HepG2 (cell line): ENCODE results near the gene SH3BP5. TPM values are rescaled to one million over a fixed set of nuclear protein-coding genes. Genes with fewer than 3 reads are reported as not detected.

Experiments
- JUND ChIP-seq: sonication (generic); formaldehyde crosslinking; IDR thresholded peaks from 2 replicates; pipeline ENCODE4 v1.8.0; 2022; ENCODE audit warnings: mild to moderate bottlenecking, missing genetic modification reagents
- KAT2B ChIP-seq: fragments of 150-350 bp; IDR thresholded peaks from 2 replicates; pipeline ENCODE4 v1.6.1; 2014; ENCODE audit warnings: low read depth, low read length, borderline replicate concordance
- SRSF9 ChIP-seq: fragments of 200-400 bp; formaldehyde crosslinking; IDR thresholded peaks from 2 replicates; pipeline ENCODE4 v1.6.1; 2018; ENCODE audit warnings: borderline replicate concordance, mild to moderate bottlenecking, low read depth, low read length; ENCODE audit not compliant: insufficient read depth, poor library complexity, severe bottlenecking
- TFE3 ChIP-seq: IDR thresholded peaks from 2 replicates; pipeline ENCODE4 v1.6.1; 2016
- ZEB1 ChIP-seq: IDR thresholded peaks from 2 replicates; pipeline ENCODE4 v1.6.1; 2012; ENCODE audit warnings: mild to moderate bottlenecking, low read depth, inconsistent platforms; ENCODE audit not compliant: insufficient replicate concordance
- ZNF142 ChIP-seq: sonication (generic); formaldehyde crosslinking; IDR thresholded peaks from 2 replicates; pipeline ENCODE4 v1.4.0; 2020; ENCODE audit warnings: missing genetic modification reagents
- polyA plus RNA-seq, 8 experiments: library from polyadenylated mRNA; depleted of rRNA in 3 of 8; stranded (reverse) in 7 of 8; unstranded in 1 of 8; fragments of >200 nt; fragmentation: Illumina TruSeq in 4 of 8; extraction: Trizol in 4 of 8; gene quantifications; 2 replicates each; pipeline versions ENCODE4 v1.2.1 to v1.2.3, GENCODE V29; 2011 to 2016; ENCODE audit warnings: low read depth in 4 of 8, missing spikeins in 1 of 8, mixed read lengths in 1 of 8; ENCODE audit not compliant: insufficient read depth in 1 of 8
- total RNA-seq, 5 experiments: library from RNA; depleted of rRNA; stranded (reverse); fragments of >200 nt; fragmentation: Illumina TruSeq; extraction: Trizol; gene quantifications; 2 replicates each; pipeline ENCODE4 v1.2.3, GENCODE V29; 2016; ENCODE audit warnings: low read depth in 1 of 5

SH3BP5 gene
- total and polyA plus RNA-seq, 2 of the 13 experiments (the other 11 are each of a cell fraction or from before 2014, with no cell fraction given) = 0.09 to 0.16 TPM

GRCh38 chr3:15361494-15362214 lies 29.3 kb upstream of the SH3BP5 start (continued):
- no peak for TF ChIP-seq ZNF142 (CRISPR knock-in tag)
- no peak for TF ChIP-seq SRSF9
- no peak for TF ChIP-seq ZEB1
- TF ChIP-seq KAT2B = no peak
- TF ChIP-seq JUND (CRISPR knock-in tag) = no peak
- no peak for TF ChIP-seq TFE3 (CRISPR knock-in tag)
- TF ChIP-seq, all 625 proteins: peak for 0
